GM18511 (cell line): Measurements from ENCODE around the gene SPN.
"Not testable (repeated sequence)": the region's sequence is repeated elsewhere in the genome, so short reads cannot be mapped to it uniquely, and the experiment has no call there.

Source experiments
- ATAC-seq: cut with Tn5 transposase; IDR thresholded peaks from one replicate; pipeline ENCODE4 v1.9.1; 2021; ENCODE audit warnings: mild to moderate bottlenecking, moderate library complexity; ENCODE audit not compliant: unreplicated experiment

Gene SPN

DNA sequence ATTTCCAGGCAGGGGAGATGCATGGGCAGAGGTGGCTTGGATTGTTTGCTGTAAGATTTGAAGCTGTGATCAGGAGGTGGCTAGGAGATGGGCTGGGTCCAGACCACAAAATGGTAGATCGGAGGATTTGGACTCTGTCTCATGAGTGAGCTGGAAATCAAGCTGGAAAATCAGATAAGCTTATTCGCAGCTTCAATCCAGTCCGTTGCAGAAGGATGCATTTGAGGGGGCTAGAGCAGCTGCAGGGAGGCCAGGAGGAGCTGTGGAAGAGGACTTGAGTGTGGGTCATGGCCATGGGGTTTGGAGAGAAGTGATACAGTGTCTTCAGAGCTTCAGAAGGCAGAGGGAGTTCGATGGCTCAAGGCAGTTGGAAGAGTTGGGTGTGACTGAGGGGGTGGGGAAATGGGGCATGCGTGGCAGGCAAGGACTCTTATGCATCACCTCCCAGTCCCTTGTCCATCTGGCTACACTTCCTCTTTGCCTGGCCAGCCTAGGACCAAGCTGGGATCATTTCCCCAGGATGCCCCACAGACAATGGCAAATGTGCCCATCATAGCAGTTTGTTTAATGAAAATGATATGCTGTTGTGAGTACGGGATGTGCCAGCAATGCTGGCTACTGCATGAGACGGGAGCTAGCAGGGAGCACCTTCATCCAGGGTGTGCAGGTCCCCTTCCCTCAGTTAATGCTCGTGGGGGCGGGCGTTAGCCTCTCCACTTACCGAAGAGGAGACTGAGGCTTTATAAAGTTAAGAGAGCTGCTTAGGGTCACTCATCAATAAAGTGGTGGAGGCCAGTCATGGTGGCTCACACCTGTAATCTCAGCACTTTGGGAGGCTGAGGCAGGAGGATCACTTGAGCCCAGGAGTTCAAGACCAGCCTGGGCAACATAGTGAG, 36.5 kb downstream of the SPN start:
- no peak for ATAC-seq

DNA sequence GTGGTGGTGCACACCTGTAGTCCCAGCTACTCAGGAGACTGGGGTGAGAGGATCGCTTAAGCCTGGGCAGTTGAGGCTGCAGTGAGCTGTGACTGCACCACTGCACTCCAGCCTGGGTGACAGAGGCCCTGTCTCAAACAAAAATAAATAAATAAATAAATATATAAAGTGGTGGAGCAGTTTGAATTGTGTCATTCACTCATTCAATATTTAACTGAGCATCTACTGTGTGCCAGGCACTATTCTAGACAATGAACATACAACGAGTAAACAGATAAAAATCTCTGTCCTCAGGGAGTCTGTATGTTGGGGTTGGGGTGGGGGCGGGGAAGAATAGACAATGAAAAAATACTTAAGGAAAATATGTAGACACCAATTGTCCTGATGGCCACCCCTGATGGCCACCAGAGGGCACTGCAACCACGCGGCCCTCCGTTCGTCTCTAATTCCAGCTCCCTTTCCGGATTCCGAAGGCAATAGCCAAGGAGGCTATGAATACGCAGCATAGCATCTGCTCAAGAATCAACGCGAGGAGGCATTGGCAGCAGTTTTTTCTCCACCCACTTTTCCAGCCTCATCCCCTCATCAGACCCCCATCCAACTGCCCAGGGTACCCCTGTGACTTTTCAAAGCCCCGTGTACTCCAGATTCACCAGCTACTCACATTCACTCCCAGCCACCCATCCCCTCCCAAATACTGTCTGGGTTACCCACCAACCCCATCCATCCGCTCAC, 37.4 kb downstream of the SPN start:
- no peak for ATAC-seq

DNA sequence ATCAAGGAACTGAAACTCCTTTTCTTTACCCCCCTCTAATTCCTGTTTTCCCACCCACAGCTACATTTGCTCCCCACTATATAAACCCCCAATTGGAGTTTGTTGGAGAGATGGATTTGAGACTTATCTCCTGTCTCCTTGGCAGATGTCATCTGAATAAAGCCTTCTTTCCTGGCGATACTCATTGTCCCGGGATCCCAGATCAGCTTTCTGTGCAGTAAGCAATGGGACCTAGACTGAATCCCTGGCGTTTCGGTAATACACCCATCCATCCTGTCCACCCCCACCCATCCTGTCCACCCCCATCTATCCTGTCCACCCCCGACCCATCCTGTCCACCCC, 38.1 kb downstream of the SPN start:
- ATAC-seq = no peak

DNA sequence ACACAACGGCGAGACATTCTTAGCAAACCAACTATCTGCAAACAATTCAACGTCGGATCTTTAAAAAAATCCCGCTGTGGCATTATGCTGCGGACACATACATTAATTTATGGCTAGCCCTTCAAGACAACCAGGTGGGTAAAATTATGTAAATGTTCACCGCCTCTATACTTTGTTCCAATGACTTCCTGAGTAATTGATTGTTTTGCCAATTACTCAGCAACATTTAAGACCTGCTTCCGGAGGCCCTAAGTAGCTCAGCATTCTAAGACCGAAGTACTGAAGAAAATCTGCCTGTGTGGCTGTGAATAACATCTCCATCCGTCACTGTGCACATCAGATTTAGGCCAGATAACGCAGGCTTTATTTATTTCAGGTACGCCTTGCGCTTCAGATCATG, 39.2 kb downstream of the SPN start:
- ATAC-seq = peak; percentile 28

DNA sequence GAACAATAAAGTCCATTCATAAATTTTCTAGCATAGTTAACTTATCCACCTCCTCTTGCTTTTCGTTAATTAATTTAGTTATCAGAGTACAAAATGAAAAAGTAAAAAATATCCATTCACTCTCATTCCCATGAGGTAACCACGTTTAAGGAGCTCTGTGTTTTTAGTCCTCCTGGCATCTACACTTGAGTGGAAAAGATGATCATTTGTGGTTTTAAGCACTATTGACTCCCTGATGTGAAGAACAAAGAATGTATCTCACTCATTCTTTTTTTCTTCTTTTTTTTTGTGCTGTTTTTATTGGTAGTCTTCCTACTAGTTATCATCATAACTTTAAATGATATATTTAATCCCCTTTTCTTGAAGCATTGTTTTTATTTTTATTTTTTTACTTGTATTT, 42.0 kb downstream of the SPN start:
- ATAC-seq = no peak

DNA sequence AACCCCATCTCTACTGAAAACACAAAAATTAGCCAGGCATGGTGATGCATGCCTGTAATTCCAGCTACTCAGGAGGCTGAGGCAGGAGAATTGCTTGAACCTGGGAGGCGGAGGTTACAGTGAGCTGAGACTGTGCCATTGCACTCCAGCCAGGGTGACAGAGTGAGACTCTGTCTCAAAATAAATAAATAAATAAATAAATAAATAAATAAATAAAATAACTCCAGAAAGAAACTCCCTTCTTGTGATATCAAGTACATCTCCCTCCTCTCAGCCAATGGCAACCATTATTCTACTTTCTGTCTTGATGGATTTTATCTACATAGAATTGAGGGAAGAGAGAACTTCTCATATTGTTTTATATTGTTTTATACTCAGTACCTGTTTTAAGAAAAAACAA, 44.1 kb downstream of the SPN start:
- not testable (repeated sequence) for ATAC-seq

DNA sequence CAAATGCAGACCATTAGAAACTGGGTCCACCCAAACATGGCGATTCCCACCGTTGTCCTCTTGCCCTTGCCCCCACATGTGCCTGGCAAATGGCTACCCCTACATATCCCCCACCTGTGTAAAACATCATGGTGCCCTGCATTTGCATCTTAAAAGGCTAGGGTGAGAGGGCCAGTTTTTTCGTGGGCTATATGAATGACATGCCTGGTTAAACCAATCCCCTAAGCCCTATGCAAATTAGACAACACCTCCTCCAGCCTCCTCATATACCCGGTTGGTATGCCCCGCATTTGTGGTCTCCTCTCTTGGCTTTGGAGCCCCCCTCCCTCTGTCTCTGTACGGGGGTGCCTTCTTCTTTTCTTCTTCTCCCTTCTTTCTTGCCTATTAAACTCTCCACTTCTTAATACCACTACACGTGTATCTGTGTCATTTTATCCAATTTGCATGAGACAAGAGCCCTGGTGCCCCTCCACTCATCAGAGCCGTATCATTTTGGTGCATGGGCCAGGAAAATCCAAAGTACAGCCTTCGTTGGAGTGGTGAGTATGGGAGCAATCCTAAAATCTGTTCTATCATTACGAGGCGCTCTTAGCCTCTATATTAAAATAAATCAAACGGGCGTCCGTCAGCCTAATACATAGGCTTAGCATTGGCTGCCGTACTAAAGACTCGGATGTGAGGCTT, 46.0 kb downstream of the SPN start:
- ATAC-seq = no peak

DNA sequence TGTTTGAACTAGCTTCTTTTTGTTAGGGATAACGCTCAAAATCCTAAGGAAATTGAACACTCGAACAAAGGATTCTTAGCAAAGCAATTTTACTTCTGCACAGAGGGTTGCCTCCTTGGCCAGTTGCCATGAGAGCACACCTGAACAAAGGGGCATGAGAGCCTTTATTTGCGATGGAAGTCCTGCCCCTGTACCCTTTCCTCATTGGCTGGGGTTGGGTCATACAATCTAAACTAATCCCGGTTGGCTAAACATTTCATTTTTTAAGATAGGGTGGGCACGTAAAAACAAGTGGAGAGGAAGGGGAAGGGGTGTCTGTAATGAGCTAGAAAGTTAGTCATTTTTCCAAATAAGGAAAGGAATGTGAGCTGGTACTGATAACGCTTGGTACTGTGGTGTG, 46.6 kb downstream of the SPN start:
- not testable (repeated sequence) for ATAC-seq

DNA sequence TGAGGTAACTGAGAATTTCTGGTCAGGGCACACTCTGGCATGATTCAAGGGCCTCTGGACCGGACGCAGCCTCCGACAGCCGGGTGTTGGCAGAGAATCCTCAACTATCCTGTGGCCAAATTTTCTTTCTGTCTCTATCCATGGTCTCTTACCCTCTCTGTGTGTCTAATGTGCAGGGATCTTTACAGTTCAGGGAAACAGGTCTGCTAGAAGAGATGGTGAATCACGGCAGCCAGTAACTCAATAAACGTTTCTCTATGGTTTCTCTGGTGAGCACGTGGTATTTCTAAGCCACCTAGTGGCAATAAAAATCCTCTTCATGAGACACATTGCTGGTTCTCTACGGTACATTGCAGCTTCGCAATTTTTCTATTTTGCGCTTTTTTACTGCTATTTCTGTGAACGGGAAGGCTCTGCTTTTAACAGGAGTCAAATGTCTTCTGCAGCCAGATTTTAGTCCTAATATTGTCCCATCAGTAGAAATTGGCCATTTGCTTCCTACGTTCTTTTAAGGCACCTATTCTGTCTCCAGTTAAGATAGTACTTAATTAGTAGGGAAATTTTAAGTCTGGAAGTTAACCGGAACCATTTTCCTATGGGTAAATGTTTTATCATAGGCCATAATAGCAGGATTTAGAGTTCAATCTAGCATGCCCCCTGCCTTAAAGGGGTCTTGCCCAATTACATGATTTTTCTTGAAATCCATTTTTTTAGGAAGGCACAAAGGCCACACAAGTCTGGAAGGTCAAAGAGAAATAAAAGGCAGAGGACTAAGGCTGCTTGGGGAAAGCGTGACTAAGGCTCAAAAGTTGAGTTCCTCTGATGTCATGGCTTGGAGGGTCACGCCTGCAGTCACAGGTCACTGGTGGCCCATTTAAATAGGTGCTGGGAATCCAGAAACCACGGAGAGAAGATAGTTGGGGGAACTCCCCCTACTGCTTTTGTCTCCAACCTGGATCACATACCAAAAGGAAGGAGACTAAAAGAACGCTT, 47.5 kb downstream of the SPN start:
- no peak for ATAC-seq

DNA sequence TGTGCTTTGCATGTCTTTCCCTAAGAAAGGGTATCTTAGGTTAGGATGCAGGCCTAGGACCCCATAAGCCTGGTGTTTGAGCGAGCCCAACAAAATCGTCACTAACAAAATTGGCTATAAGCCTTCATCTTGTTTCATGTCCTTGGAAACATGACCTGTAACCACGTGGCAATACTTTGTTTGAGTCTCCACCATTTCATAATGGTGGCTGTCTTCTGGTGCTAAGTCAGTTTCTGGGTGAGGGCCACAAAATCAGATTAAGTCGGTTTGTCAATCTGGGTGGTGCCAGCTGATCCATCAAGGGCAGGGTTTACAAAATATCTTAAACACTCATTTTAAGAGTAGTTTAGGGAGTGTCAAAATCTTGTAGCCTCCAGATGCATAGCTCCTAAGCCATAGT, 49.8 kb downstream of the SPN start:
- no peak for ATAC-seq

DNA sequence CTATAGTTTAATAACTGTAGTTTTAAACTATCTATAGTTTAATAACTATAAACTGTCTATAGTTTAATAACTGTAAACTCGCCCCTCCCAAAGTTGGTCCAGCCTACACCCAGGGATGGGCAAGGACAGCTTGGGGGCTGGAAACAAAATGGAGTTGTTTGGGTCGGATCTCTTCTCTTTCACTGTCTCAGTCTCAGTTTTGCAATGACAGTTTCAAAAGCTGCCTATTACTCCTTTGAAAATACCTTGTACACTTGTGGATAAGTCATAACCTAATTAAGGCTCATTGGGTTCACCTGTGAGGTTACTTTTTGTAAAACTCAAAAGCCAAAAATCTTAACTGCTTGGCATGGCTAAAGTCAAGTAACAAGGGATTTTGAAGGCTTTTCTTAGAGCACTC, 51.3 kb downstream of the SPN start:
- no peak for ATAC-seq

DNA sequence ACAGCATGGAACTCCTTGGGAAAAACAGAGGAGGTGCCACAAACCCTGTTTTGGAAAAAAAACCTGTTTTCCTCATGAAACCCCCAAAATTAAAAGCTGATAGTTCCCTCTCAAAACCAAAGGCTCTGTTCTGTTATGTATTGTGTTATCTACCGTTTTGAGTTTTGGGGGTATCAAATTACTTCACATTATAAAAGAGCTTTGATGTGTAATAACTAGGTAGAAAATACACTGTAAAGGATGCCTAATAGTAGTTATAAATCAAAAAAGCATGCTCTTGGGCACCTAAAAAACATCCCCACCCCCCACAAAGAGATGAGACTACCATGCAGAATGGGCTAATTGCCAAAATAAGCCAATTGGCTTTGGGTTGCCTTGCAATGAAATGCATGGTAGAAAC, 51.9 kb downstream of the SPN start:
- ATAC-seq = no peak

DNA sequence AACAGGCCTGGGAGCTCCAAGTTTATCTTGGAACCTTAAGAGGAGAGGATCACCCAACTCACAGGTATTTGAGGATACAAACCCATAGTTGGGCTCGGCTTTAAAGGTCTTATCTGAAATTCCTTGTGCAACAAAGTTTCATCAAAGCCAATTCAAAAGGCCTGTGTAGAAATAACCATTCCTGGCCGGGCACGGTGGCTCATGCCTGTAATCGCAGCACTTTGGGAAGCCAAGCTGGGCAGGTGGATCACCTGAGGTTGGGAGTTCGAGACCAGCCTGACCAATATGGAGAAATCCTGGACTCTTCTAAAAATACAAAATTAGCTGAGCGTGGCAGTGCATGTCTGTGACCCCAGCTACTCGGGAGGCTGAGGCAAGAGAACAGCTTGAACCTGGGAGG, 54.1 kb downstream of the SPN start:
- ATAC-seq = no peak

DNA sequence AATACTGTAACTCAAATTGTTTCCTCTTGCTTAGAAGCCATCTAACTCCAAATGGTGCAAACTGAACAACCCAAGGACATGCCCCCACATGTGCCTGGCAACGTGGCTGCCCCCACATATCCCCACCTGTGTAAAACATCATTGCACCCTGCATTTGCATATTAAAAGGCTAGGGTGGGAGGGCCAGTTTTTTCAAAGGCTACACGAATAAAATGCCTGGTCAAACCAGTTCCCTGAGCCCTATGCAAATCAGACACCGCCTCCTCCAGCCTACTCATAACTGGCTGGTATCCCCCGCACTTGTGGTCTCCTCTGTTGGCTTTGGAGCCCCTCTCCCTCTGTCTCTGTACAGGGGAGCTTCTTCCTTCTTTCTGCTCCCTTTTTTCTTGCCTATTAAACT, 56.0 kb downstream of the SPN start:
- ATAC-seq = no peak
